HL-60 (cell line): Measurements from ENCODE around the gene MAD1L1.

Experiments used
- CTCF ChIP-seq: IDR thresholded peaks from one replicate; pipeline ENCODE4 v1.5.1; 2011; ENCODE audit warnings: low read length, control low read depth, inconsistent platforms; ENCODE audit not compliant: insufficient read depth
- POLR2AphosphoS5 ChIP-seq: IDR thresholded peaks from 2 replicates; pipeline ENCODE4 v1.6.1; 2012; ENCODE audit warnings: low read depth
- REST ChIP-seq: IDR thresholded peaks from 2 replicates; pipeline ENCODE4 v1.6.1; 2012; ENCODE audit warnings: low read depth; ENCODE audit not compliant: insufficient replicate concordance

- TF ChIP-seq CTCF (no peak), POLR2AphosphoS5 (no peak), REST (no peak)
Measured at GRCh38 chr7:2141651-2142050, 91.1 kb downstream of the MAD1L1 start.
